ENCODE data around the gene GALNT18.
A peak's percentile ranks its signal among the peaks of the same experiment; 100 is the strongest.

The GALNT18 gene

GRCh38 chr11:11346303-11346702, 275.5 kb downstream of the GALNT18 start (continued):
- no peak for TF ChIP-seq PATZ1 (tag by site-specific recombination; IDR thresholded peaks at IDR 0.05)
- no peak for TF ChIP-seq ZXDB (tag by site-specific recombination; IDR thresholded peaks at IDR 0.05)
- no peak for TF ChIP-seq KLF1 (tag by site-specific recombination; IDR thresholded peaks at IDR 0.05)
- TF ChIP-seq ZSCAN30 (tag by site-specific recombination; IDR thresholded peaks at IDR 0.05) = peak; percentile 64; the same call in 1 of the 2 replicates
- TF ChIP-seq SCRT1 (tag by site-specific recombination; IDR thresholded peaks at IDR 0.05; ENCODE audit: borderline replicate concordance) = no peak
- no peak for TF ChIP-seq ZNF37A (tag by site-specific recombination; IDR thresholded peaks at IDR 0.05)
- TF ChIP-seq ZNF488 (tag by site-specific recombination; IDR thresholded peaks at IDR 0.05) = no peak
- 0 out of 2 replicates have a peak, but pooled peaks have one; percentile 7 for TF ChIP-seq BCL6B (tag by site-specific recombination; IDR thresholded peaks at IDR 0.05)
- no peak for TF ChIP-seq IKZF3 (tag by site-specific recombination; IDR thresholded peaks at IDR 0.05)
- peak; percentile 52 for TF ChIP-seq ZBTB44 (tag by site-specific recombination; IDR thresholded peaks at IDR 0.05)
- no peak for TF ChIP-seq ZNF391 (tag by site-specific recombination; IDR thresholded peaks at IDR 0.05; ENCODE audit: borderline replicate concordance, low read depth)
- TF ChIP-seq HOXC10 (CRISPR knock-in tag; IDR thresholded peaks at IDR 0.05) = no peak
- no peak for TF ChIP-seq ZNF221 (tag by site-specific recombination; IDR thresholded peaks at IDR 0.05; ENCODE audit: borderline replicate concordance)
- no peak for TF ChIP-seq KLF17 (tag by site-specific recombination; IDR thresholded peaks at IDR 0.05)
- no peak for TF ChIP-seq ZNF561 (tag by site-specific recombination; IDR thresholded peaks at IDR 0.05; ENCODE audit: borderline replicate concordance)
- no peak for TF ChIP-seq ZNF23 (tag by site-specific recombination; IDR thresholded peaks at IDR 0.05; ENCODE audit: borderline replicate concordance)
- TF ChIP-seq MEIS1 (CRISPR knock-in tag; IDR thresholded peaks at IDR 0.05; ENCODE audit: borderline replicate concordance) = no peak
- no peak for TF ChIP-seq ZBTB17 (tag by site-specific recombination; IDR thresholded peaks at IDR 0.05)
- no peak for TF ChIP-seq ZNF148 (tag by site-specific recombination; IDR thresholded peaks at IDR 0.05; ENCODE audit: borderline replicate concordance)
- no peak for TF ChIP-seq ZBTB26 (tag by site-specific recombination; optimal IDR thresholded peaks at IDR 0.05)
- no peak for TF ChIP-seq ZNF791 (tag by site-specific recombination; IDR thresholded peaks at IDR 0.05)
- no peak for TF ChIP-seq HOXD13 (CRISPR knock-in tag; IDR thresholded peaks at IDR 0.05; ENCODE audit: borderline replicate concordance)
- no peak for TF ChIP-seq ZNF155 (tag by site-specific recombination; IDR thresholded peaks at IDR 0.05)
- no peak for TF ChIP-seq ZNF48 (tag by site-specific recombination; IDR thresholded peaks at IDR 0.05)
- TF ChIP-seq ZNF280D (tag by site-specific recombination; IDR thresholded peaks at IDR 0.05) = no peak
- TF ChIP-seq ZNF558 (tag by site-specific recombination; IDR thresholded peaks at IDR 0.05) = no peak
- no peak for TF ChIP-seq ZNF248 (tag by site-specific recombination; IDR thresholded peaks at IDR 0.05)
